HG03097 (cell line): ENCODE data around the gene ARHGEF12.

Source experiments
- ATAC-seq: cut with Tn5 transposase; IDR thresholded peaks from one replicate; pipeline ENCODE4 v1.9.1; 2021; ENCODE audit not compliant: unreplicated experiment, low FRiP score

The ARHGEF12 gene

GRCh38 chr11:120528749-120529148 lies 192.5 kb downstream of the ARHGEF12 start:
- no peak for ATAC-seq

GRCh38 chr11:120529214-120529613 lies 193.0 kb downstream of the ARHGEF12 start:
- no peak for ATAC-seq

- no peak for ATAC-seq
Observed at GRCh38 chr11:120529911-120530310, 193.7 kb downstream of the ARHGEF12 start.

DNA sequence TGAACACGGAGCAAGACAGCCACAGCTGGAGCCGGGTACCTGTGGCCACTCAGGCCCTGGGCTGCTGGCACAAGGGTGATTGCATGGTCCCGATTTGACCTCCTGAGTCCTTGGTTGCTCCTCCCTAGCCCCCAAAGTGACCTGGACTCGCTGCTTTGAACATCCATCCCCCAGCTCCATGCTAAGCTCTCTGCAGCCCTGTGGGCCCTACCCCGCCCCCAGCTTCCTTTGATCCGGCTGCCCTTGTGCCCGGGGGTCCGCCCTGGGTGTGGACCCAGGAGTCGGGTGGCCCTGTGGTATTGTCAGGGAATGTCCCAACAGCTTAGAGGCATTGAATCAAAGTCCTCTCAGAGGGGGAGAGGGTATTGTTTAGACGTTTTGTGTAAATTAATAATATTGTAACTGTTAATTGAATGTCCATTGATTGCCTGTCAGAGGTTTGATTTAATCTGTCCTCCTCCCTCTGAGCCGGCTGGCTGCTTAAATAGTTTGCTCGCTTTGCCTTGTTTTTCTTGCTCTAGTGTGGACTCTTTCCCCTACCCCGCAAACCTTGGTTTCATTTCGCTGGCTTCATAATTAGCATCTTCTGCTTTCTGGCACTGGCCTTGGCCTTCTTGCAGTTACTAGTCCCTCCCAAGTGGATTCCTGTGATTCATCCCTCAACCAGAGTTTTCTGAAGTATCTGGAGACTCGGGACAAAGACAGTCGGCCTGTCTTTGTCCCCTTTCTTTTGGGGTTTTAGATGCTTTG lies 196.0 kb downstream of the ARHGEF12 start:
- no peak for ATAC-seq

GRCh38 chr11:120532832-120533196 lies 196.6 kb downstream of the ARHGEF12 start:
- ATAC-seq = no peak

DNA sequence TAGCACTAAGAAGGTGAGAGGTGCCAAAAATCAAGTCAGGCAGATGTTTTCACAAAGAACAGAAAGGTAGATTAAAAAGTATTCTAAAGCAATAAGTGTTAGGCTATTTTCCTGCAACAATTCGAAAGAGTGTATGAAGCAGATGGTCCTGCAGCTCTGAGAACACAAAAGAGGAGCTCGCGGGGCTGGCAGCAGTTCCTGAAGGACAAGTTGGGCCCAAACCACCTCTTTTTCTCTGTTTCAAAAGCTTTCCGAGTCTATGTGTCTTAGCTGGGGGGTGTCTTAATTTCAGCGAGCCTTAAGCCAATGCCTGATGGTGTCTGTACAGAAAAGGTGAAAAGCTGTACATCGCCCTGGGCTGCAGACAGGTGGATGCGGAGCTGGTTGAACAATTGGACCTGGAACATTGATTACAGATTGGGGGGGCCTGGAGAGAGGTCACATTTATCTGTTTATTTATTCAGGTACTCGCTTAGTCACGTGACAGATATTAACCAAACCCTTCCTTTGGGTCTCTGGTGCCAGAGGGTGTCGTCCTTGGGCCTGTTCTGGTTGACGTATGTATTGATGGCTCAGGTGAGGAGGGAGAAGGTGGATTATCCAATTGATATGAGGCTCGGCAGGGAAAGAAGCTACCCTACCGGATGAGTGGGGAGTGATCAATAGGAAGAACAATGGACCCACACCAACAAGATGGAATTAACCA lies 200.0 kb downstream of the ARHGEF12 start:
- ATAC-seq = no peak

- no peak for ATAC-seq
Observed at GRCh38 chr11:120536797-120537169, 200.6 kb downstream of the ARHGEF12 start.

DNA sequence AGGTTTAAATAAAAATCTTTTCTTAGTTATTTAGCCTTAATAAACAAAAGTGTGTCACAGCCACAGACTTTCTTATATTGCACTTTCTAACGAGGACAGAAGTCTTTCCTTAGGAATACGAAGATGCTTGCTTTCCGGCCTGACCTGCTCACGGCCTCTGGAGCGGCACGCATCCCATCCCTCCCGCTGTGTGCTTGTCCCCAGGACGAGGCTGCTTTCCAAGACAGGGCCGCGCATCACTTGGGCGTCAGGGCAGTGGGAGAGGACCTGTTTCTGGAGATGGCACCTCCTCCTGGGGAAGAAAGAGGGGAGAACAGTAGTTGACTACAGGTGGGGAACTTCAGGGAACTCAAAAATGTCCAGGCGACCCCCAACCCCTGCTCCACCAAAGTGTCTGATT lies 201.8 kb downstream of the ARHGEF12 start:
- ATAC-seq = no peak

- ATAC-seq = no peak
Observed at GRCh38 chr11:120538707-120539106, 202.5 kb downstream of the ARHGEF12 start.
